IMR-90 (cell line): Measurements from ENCODE around the gene RSU1. TPM values are rescaled to one million over a fixed set of nuclear protein-coding genes. Genes with fewer than 3 reads are reported as not detected.

Experiments used
- ATAC-seq: fragments of 200-7000 bp; cut with Tn5 transposase; 2 replicates; pipeline ENCODE4 v1.9.1; 2020; ENCODE audit warnings: low read depth, mild to moderate bottlenecking, moderate library complexity
- BruUV-seq: library from RNA; stranded (reverse); fragments of 400-500 nt; replicated peaks from 2 replicates; lab custom pipeline; 2021; lab: Mats Ljungman, UMichigan
- CTCF ChIA-PET: fragments of 300-600 bp; formaldehyde crosslinking; extraction: SDS; loops from one replicate; lab custom pipeline; 2021; ENCODE audit warnings: antibody characterized with exemption; lab: Yijun Ruan, JAX
- POLR2A ChIA-PET: fragments of 300-600 bp; sonication (Branson Sonifier 250); formaldehyde crosslinking; loops from one replicate; lab custom pipeline; 2022; ENCODE audit warnings: antibody characterized with exemption; ENCODE audit not compliant: unreplicated experiment; lab: Charles Lee
- DNase-seq: peaks from one replicate; pipeline ENCODE4 v3.0.0; 2013
- H2AFZ ChIP-seq: replicated peaks from 2 replicates; pipeline ENCODE3; 2013; ENCODE audit warnings: low read length, mild to moderate bottlenecking; ENCODE audit not compliant: poor library complexity
- H2AK5ac ChIP-seq: 2 replicates; pipeline ENCODE4 v1.6.1; 2013; ENCODE audit warnings: low read depth, low read length, inconsistent platforms
- H2AK9ac ChIP-seq: replicated peaks from 2 replicates; pipeline ENCODE3; 2013; ENCODE audit warnings: mild to moderate bottlenecking, low read depth, low read length, moderate library complexity; ENCODE audit not compliant: poor library complexity
- H2BK120ac ChIP-seq: 2 replicates; pipeline ENCODE4 v1.6.1; 2013; ENCODE audit warnings: low read depth, low read length, inconsistent platforms
- H2BK15ac ChIP-seq: 3 replicates; pipeline ENCODE4 v1.6.1; 2013; ENCODE audit warnings: low read depth, low read length, inconsistent platforms
- H2BK20ac ChIP-seq: 2 replicates; pipeline ENCODE4 v1.6.1; 2013; ENCODE audit warnings: low read depth, mild to moderate bottlenecking, inconsistent platforms, low read length, moderate library complexity
- H2BK5ac ChIP-seq: 2 replicates; pipeline ENCODE4 v1.6.1; 2013; ENCODE audit warnings: mild to moderate bottlenecking, low read depth, low read length, inconsistent platforms; ENCODE audit not compliant: poor library complexity, severe bottlenecking
- H3K14ac ChIP-seq: replicated peaks from 2 replicates; pipeline ENCODE4 v1.6.1; 2013; ENCODE audit warnings: low read depth, low read length, inconsistent platforms
- H3K18ac ChIP-seq: 2 replicates; pipeline ENCODE4 v1.6.1; 2013; ENCODE audit warnings: low read depth, low read length, control low read depth
- H3K23ac ChIP-seq: 2 replicates; pipeline ENCODE4 v1.6.1; 2013; ENCODE audit warnings: low read depth, low read length, inconsistent platforms
- H3K27ac ChIP-seq: 2 replicates; pipeline ENCODE4 v1.5.1; 2013; ENCODE audit warnings: mild to moderate bottlenecking, control low read depth, low read length; ENCODE audit not compliant: insufficient read depth
- H3K27me3 ChIP-seq: 2 replicates; pipeline ENCODE4 v1.6.1; 2013; ENCODE audit warnings: low read length; ENCODE audit not compliant: control insufficient read depth, insufficient read depth
- H3K36me3 ChIP-seq: 2 replicates; pipeline ENCODE4 v1.6.1; 2013; ENCODE audit warnings: low read length, mixed read lengths; ENCODE audit not compliant: control insufficient read depth, insufficient read depth
- H3K4ac ChIP-seq: 2 replicates; pipeline ENCODE4 v1.6.1; 2013; ENCODE audit warnings: low read depth, low read length, inconsistent platforms
- H3K4me1 ChIP-seq: 2 replicates; pipeline ENCODE4 v1.6.1; 2013; ENCODE audit warnings: low read length, mixed read lengths; ENCODE audit not compliant: control insufficient read depth, insufficient read depth
- H3K4me2 ChIP-seq: 2 replicates; pipeline ENCODE4 v1.6.1; 2013; ENCODE audit warnings: low read depth, mild to moderate bottlenecking, control low read depth, low read length, moderate library complexity
- H3K4me3 ChIP-seq: 2 replicates; pipeline ENCODE4 v1.5.1; 2013; ENCODE audit warnings: low read depth, mild to moderate bottlenecking, control low read depth, low read length, moderate library complexity; ENCODE audit not compliant: insufficient read depth
- H3K56ac ChIP-seq: 2 replicates; pipeline ENCODE4 v1.6.1; 2013; ENCODE audit warnings: low read length, inconsistent platforms; ENCODE audit not compliant: insufficient read depth; ENCODE audit errors: extremely low read depth
- H3K79me1 ChIP-seq, 2 experiments: 2 replicates each; pipeline ENCODE4 v1.6.1; 2013; ENCODE audit warnings: low read length in 2 of 2, inconsistent platforms in 1 of 2, low read depth in 1 of 2
- H3K9ac ChIP-seq: 2 replicates; pipeline ENCODE4 v1.6.1; 2013; ENCODE audit warnings: low read depth, low read length, control low read depth
- H3K9me1 ChIP-seq: 2 replicates; pipeline ENCODE4 v1.6.1; 2013; ENCODE audit warnings: low read length, inconsistent platforms; ENCODE audit not compliant: insufficient read depth
- H3K9me3 ChIP-seq: 2 replicates; pipeline ENCODE4 v1.6.1; 2013; ENCODE audit warnings: low read length; ENCODE audit not compliant: control insufficient read depth, insufficient read depth
- H4K20me1 ChIP-seq: 2 replicates; pipeline ENCODE4 v1.6.1; 2013; ENCODE audit warnings: low read length, inconsistent platforms; ENCODE audit not compliant: insufficient read depth
- H4K5ac ChIP-seq: 2 replicates; pipeline ENCODE4 v1.6.1; 2013; ENCODE audit warnings: mild to moderate bottlenecking, low read depth, low read length, control low read depth
- H4K8ac ChIP-seq, 2 experiments: 2 replicates each; pipeline ENCODE4 v1.6.1; 2013; ENCODE audit warnings: low read depth in 2 of 2, low read length in 2 of 2, control low read depth in 1 of 2, inconsistent platforms in 1 of 2
- H4K91ac ChIP-seq: 2 replicates; pipeline ENCODE4 v1.6.1; 2013; ENCODE audit warnings: low read depth, low read length, inconsistent platforms; ENCODE audit not compliant: insufficient read depth
- BHLHE40 ChIP-seq: fragments of 150-350 bp; IDR thresholded peaks from 2 replicates; pipeline ENCODE4 v1.6.1; 2016; ENCODE audit warnings: mild to moderate bottlenecking, low read depth, low read length
- CEBPB ChIP-seq: IDR thresholded peaks from 2 replicates; pipeline ENCODE4 v1.6.1; 2012; ENCODE audit warnings: low read depth, low read length, improper control_type of control experiment
- CHD1 ChIP-seq: IDR thresholded peaks from 2 replicates; pipeline ENCODE4 v1.6.1; 2012; ENCODE audit warnings: low read depth, low read length, improper control_type of control experiment
- CTCF ChIP-seq: conservative IDR thresholded peaks from 2 replicates; pipeline ENCODE4 v1.5.1; 2012; ENCODE audit warnings: mild to moderate bottlenecking, low read depth, low read length, improper control_type of control experiment
- ELK1 ChIP-seq: fragments of 150-350 bp; IDR thresholded peaks from 2 replicates; pipeline ENCODE4 v1.6.1; 2016; ENCODE audit warnings: low read depth, mild to moderate bottlenecking, low read length, moderate library complexity, borderline replicate concordance
- FOS ChIP-seq: fragments of 150-350 bp; IDR thresholded peaks from 2 replicates; pipeline ENCODE4 v1.6.1; 2016; ENCODE audit warnings: low read depth, low read length
- MAFK ChIP-seq: IDR thresholded peaks from 2 replicates; pipeline ENCODE4 v1.6.1; 2012; ENCODE audit warnings: low read depth, low read length, improper control_type of control experiment
- MAZ ChIP-seq: IDR thresholded peaks from 2 replicates; pipeline ENCODE4 v1.6.1; 2012; ENCODE audit warnings: low read depth, mild to moderate bottlenecking, low read length, improper control_type of control experiment, moderate library complexity, borderline replicate concordance
- MXI1 ChIP-seq: IDR thresholded peaks from 2 replicates; pipeline ENCODE4 v1.6.1; 2012; ENCODE audit warnings: low read depth, mild to moderate bottlenecking, low read length, moderate library complexity, borderline replicate concordance
- NFE2L2 ChIP-seq: fragments of 150-350 bp; IDR thresholded peaks from 2 replicates; pipeline ENCODE4 v1.6.1; 2016; ENCODE audit warnings: low read depth, mild to moderate bottlenecking, low read length
- POLR2A ChIP-seq: IDR thresholded peaks from 2 replicates; pipeline ENCODE4 v1.6.1; 2012; ENCODE audit warnings: mild to moderate bottlenecking, low read depth, low read length
- RAD21 ChIP-seq: IDR thresholded peaks from 2 replicates; pipeline ENCODE4 v1.6.1; 2012; ENCODE audit warnings: low read length, improper control_type of control experiment
- RCOR1 ChIP-seq: IDR thresholded peaks from 2 replicates; pipeline ENCODE4 v1.6.1; 2012; ENCODE audit warnings: mild to moderate bottlenecking, low read length, improper control_type of control experiment; ENCODE audit not compliant: insufficient replicate concordance
- RFX5 ChIP-seq: IDR thresholded peaks from 2 replicates; pipeline ENCODE4 v1.8.0; 2012; ENCODE audit warnings: low read depth, mild to moderate bottlenecking, low read length, moderate library complexity
- SMC3 ChIP-seq: fragments of 150-350 bp; IDR thresholded peaks from 2 replicates; pipeline ENCODE4 v1.6.1; 2016; ENCODE audit warnings: low read depth, mild to moderate bottlenecking, antibody characterized with exemption, low read length, moderate library complexity
- USF2 ChIP-seq: fragments of 150-350 bp; IDR thresholded peaks from 2 replicates; pipeline ENCODE4 v1.6.1; 2017; ENCODE audit warnings: mild to moderate bottlenecking, antibody characterized with exemption, low read length, low read depth
- WGBS, 2 experiments: methylation state at CpG; one replicate each; pipeline versions ENCODE4 v1.1.5 to v1.1.7; 2013; ENCODE audit warnings: missing lambda C conversion rate in 2 of 2; ENCODE audit not compliant: insufficient read length in 1 of 2; ENCODE audit errors: extremely low coverage in 2 of 2; 5-methylcytosine and 5-hydroxymethylcytosine counted together
- dilution Hi-C: fragments of 300-500 bp; cut with HindIII; formaldehyde crosslinking; loops from one replicate; pipeline ENCODE4 v1.14.3; 2018; ENCODE audit warnings: low sequenced_read_pairs; ENCODE audit not compliant: unreplicated experiment
- in situ Hi-C: fragments of 300-500 bp; cut with MboI; formaldehyde crosslinking; loops from 3 replicates; pipeline ENCODE4 v1.14.3; 2019; ENCODE audit warnings: low sequenced_read_pairs, inconsistent platforms, mixed read lengths
- intact Hi-C: fragments of 100-400 bp; cut with micrococcal nuclease; formaldehyde crosslinking; loops from 2 replicates; pipeline ENCODE4 v1.10.0; 2022
- polyA plus RNA-seq, 3 experiments: library from polyadenylated mRNA; depleted of rRNA; stranded (reverse); fragments of >200 nt; gene quantifications; 2 replicates each; pipeline ENCODE4 v1.2.3, GENCODE V29; 2012; ENCODE audit warnings: low replicate concordance in 1 of 3
- total RNA-seq: library from RNA; depleted of rRNA; stranded (reverse); fragments of >200 nt; gene quantifications from 2 replicates; pipeline ENCODE4 v1.2.3, GENCODE V29; 2012

RSU1 gene
- total and polyA plus RNA-seq, 2 of the 4 experiments (the other 2 are of a cell fraction): 134 to 148 TPM

- ChIA-PET POLR2A (no interaction called here), CTCF (no interaction called here)
- no peak for DNase-seq
Measured at GRCh38 chr10:16728266-16728665, 89.0 kb downstream of the RSU1 start.

More at GRCh38 chr10:16728266-16728665, 89.0 kb downstream of the RSU1 start:
- WGBS, 2 experiments: 83% methylated on average over 1 of the region's 5 CpGs; no CpG with 5 or more reads in 1 of the 2 experiments
- Histone ChIP-seq H3K9me1 (no peaks in the 10 kb centered on the region), H3K56ac (no peak overlapping the region), H2AK9ac (no peak overlapping the region), H3K18ac (no peak overlapping the region), H2BK20ac (no peak overlapping the region), H2AFZ (no peak overlapping the region), H3K4ac (no peak overlapping the region), H2BK5ac (no peak overlapping the region), H3K27ac (no peak overlapping the region), H3K14ac (no peak overlapping the region), H2BK15ac (no peak overlapping the region), H4K8ac (no peak overlapping the region), H2AK5ac (no peak overlapping the region), H4K5ac (no peak overlapping the region), H3K9ac (no peak overlapping the region), H3K4me1 (no peaks in the 10 kb centered on the region), H2BK120ac (no peak overlapping the region), H3K23ac (no peak overlapping the region), H3K9me3 (peaks cover 1% of the 10 kb centered on the region; the same call in 1 of the 2 replicates), H3K4me2 (no peak overlapping the region), H3K27me3 (no peaks in the 10 kb centered on the region), H3K79me1 (peaks cover 10% of the 10 kb centered on the region in 2 experiments; a peak in 2 of 4 replicates), H4K20me1 (no peaks in the 10 kb centered on the region), H3K4me3 (no peak overlapping the region), H3K36me3 (peaks cover 11% of the 10 kb centered on the region), H4K91ac (no peak overlapping the region)
- TF ChIP-seq MAFK: no peak
- TF ChIP-seq MXI1: no peak
- no peak for TF ChIP-seq ELK1
- no peak for TF ChIP-seq FOS
- no peak for TF ChIP-seq SMC3
- TF ChIP-seq CEBPB: no peak
- TF ChIP-seq POLR2A: no peak
- TF ChIP-seq RAD21: no peak
- no peak for TF ChIP-seq RCOR1
- TF ChIP-seq BHLHE40: no peak
- no peak for TF ChIP-seq CTCF
- TF ChIP-seq RFX5: no peak
- TF ChIP-seq USF2: no peak
- TF ChIP-seq MAZ: no peak
- TF ChIP-seq CHD1: no peak
- no peak for TF ChIP-seq NFE2L2
- dilution Hi-C loops: no loop called here
- in situ Hi-C loops: no loop called here
- ATAC-seq: no peak
- BruUV-seq: no TSS peak
- intact Hi-C loops: no loop called here
